Common myeloid progenitor, CD34-positive (primary cell): ENCODE results near the gene SLA2.
"Not testable (repeated sequence)": the region's sequence is repeated elsewhere in the genome, so short reads cannot be mapped to it uniquely, and the experiment has no call there.

ENCODE experiments used
- CTCF ChIA-PET: fragments of 350-600 bp; sonication (Branson Sonifier 250); formaldehyde crosslinking; loops from one replicate; lab custom pipeline; 2021; ENCODE audit warnings: antibody characterized with exemption; lab: Charles Lee
- POLR2A ChIA-PET: fragments of 350-600 bp; sonication (Branson Sonifier 250); formaldehyde crosslinking; loops from one replicate; lab custom pipeline; 2021; ENCODE audit warnings: antibody characterized with exemption; lab: Charles Lee
- DNase-seq, 3 donors: peaks; one replicate each; pipeline versions ENCODE4 v3.0.0 to v3.0.0-alpha.2; 2013
- H3K27ac ChIP-seq, 2 experiments: 1 replicate in 1 of 2; 2 replicates in 1 of 2; pipeline ENCODE4 v1.7.0; 2013; ENCODE audit warnings: inconsistent platforms in 2 of 2, low read length in 2 of 2, mild to moderate bottlenecking in 2 of 2, low read depth in 1 of 2, moderate library complexity in 1 of 2; ENCODE audit not compliant: severe bottlenecking in 2 of 2, insufficient read depth in 1 of 2, poor library complexity in 1 of 2
- H3K27me3 ChIP-seq, 5 experiments: replicated peaks in 2 of 5; 1 replicate in 3 of 5; 2 replicates in 2 of 5; pipeline versions ENCODE4 v1.6.1 to v1.7.0; 2013; ENCODE audit warnings: low read length in 4 of 5, mild to moderate bottlenecking in 2 of 5, moderate library complexity in 2 of 5, inconsistent platforms in 1 of 5; ENCODE audit not compliant: insufficient read depth in 5 of 5, control insufficient read depth in 4 of 5
- H3K36me3 ChIP-seq, 4 experiments: 1 replicate in 2 of 4; 2 replicates in 2 of 4; pipeline versions ENCODE4 v1.6.1 to v1.7.0; 2013; ENCODE audit warnings: low read length in 3 of 4, control low read depth in 1 of 4, mild to moderate bottlenecking in 1 of 4; ENCODE audit not compliant: control insufficient read depth in 4 of 4, insufficient read depth in 4 of 4
- H3K4me1 ChIP-seq, 4 experiments: 1 replicate in 3 of 4; 2 replicates in 1 of 4; pipeline versions ENCODE4 v1.6.1 to v1.7.1; 2013; ENCODE audit warnings: low read length in 3 of 4, mild to moderate bottlenecking in 3 of 4, control low read depth in 1 of 4, inconsistent platforms in 1 of 4, moderate library complexity in 1 of 4; ENCODE audit not compliant: control insufficient read depth in 4 of 4, insufficient read depth in 4 of 4; ENCODE audit errors: control extremely low read depth in 1 of 4
- H3K4me3 ChIP-seq, 7 experiments: 1 replicate in 4 of 7; 2 replicates in 3 of 7; pipeline versions ENCODE4 v1.5.1 to v1.7.0; 2013; ENCODE audit warnings: mild to moderate bottlenecking in 7 of 7, low read length in 6 of 7, moderate library complexity in 6 of 7, inconsistent platforms in 2 of 7, low read depth in 2 of 7, control low read depth in 1 of 7; ENCODE audit not compliant: insufficient read depth in 4 of 7, control insufficient read depth in 1 of 7; ENCODE audit errors: extremely low read depth in 1 of 7
- H3K9me3 ChIP-seq, 5 experiments: 1 replicate in 4 of 5; 2 replicates in 1 of 5; pipeline versions ENCODE4 v1.6.1 to v1.7.1; 2013; ENCODE audit warnings: low read length in 4 of 5, mild to moderate bottlenecking in 2 of 5, inconsistent platforms in 1 of 5, low read depth in 1 of 5, moderate library complexity in 1 of 5; ENCODE audit not compliant: control insufficient read depth in 4 of 5, insufficient read depth in 2 of 5; ENCODE audit errors: control extremely low read depth in 1 of 5
- WGBS: methylation state at CpG from one replicate; pipeline ENCODE4 v1.1.5; 2013; ENCODE audit not compliant: insufficient coverage; 5-methylcytosine and 5-hydroxymethylcytosine counted together

Gene SLA2

GRCh38 chr20:36641506-36641843 is 4.5 kb downstream of the SLA2 start:
- no peak for DNase-seq
- Histone ChIP-seq H3K27ac (no peak overlapping the region), H3K27me3 (no peaks in the 10 kb centered on the region), H3K4me3 (no peak overlapping the region), H3K36me3 (peaks cover 2 to 26% (median 17%) of the 10 kb centered on the region in 4 experiments), H3K4me1 (peaks cover 8 to 45% (median 38%) of the 10 kb centered on the region in 4 experiments), H3K9me3 (no peaks in the 10 kb centered on the region)
- ChIA-PET POLR2A (no interaction called here), CTCF (interaction anchor here (1.4 to 2.1 kb wide), 2 partner anchors 27 to 29 kb away, joined by 3 to 8 read pairs; no protein-coding TSS in a partner anchor)
- WGBS: 92% methylated on average over 2 of the region's 3 CpGs

DNA sequence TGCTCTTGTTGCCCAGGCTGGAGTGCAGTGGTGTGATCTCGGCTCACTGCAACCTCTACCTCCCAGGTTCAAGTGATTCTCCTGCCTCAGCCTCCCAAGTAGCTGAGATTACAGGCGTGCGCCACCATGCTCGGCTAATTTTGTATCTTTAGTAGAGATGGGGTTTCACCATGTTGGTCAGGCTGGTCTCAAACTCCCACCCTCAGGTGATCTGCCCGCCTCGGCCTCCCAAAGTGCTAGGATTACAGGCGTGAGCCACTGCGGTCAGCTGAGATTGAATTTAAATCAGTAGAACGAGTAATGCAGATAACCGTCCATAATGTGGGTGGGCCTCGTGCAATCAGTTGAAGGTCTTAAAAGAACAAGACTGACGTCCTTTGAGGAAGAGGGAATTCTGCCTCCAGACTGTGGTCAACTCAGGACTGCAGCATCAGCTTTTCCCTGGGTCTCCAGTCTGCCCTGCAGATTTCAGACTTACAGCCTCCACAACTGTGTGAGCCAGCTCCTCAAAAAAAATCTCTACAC is 7.1 kb downstream of the SLA2 start:
- 92% methylated on average over 9 of the region's 12 CpGs for WGBS
- H3K9me3 ChIP-seq, H3K27me3 ChIP-seq, DNase-seq, POLR2A ChIA-PET, H3K4me3 ChIP-seq, H3K27ac ChIP-seq: not testable (repeated sequence)
- Histone ChIP-seq H3K36me3 (peaks cover 2 to 41% (median 30%) of the 10 kb centered on the region in 4 experiments), H3K4me1 (peaks cover 0 to 23% (median 14%) of the 10 kb centered on the region in 4 experiments)
- CTCF ChIA-PET: interaction anchor here (0.6 kb wide), 2 partner anchors 35 to 525 kb away, joined by 3 read pairs; no protein-coding TSS in a partner anchor

- no peaks in the 10 kb centered on the region for H3K9me3 ChIP-seq
- peaks cover 6 to 55% (median 39%) of the 10 kb centered on the region in 4 experiments for H3K36me3 ChIP-seq
- no peak for DNase-seq
- peaks cover 3 to 22% (median 15%) of the 10 kb centered on the region in 4 experiments for H3K4me1 ChIP-seq
- H3K27me3 ChIP-seq: no peaks in the 10 kb centered on the region
- 93% methylated on average over 10 of the region's 11 CpGs for WGBS
- H3K4me3 ChIP-seq: no peak overlapping the region
- POLR2A ChIA-PET: no interaction called here
- CTCF ChIA-PET: interaction anchor here (0.7 to 7.7 kb wide), 3 partner anchors 11 to 22 kb away, joined by 3 to 55 read pairs (median 29); partner anchors contain the start of gene SLA2
- H3K27ac ChIP-seq: no peak overlapping the region
Measured at GRCh38 chr20:36634342-36634741, 11.7 kb downstream of the SLA2 start.

GRCh38 chr20:36633285-36633772 is 12.7 kb downstream of the SLA2 start:
- H3K27ac ChIP-seq: no peak overlapping the region
- CTCF ChIA-PET: interaction anchor here (1.3 to 7.7 kb wide), 3 partner anchors 12 to 35 kb away, joined by 3 to 55 read pairs (median 29); partner anchors contain the start of gene SLA2

GRCh38 chr20:36632487-36633284 is 13.3 kb downstream of the SLA2 start:
- peaks cover 3 to 32% (median 16%) of the 10 kb centered on the region in 4 experiments for H3K4me1 ChIP-seq
- H3K9me3 ChIP-seq: no peaks in the 10 kb centered on the region
- CTCF ChIA-PET: interaction anchor here (0.6 to 7.7 kb wide), 5 partner anchors 12 to 35 kb away, joined by 3 to 55 read pairs (median 4); partner anchors contain the start of gene SLA2
- no peak for DNase-seq
- H3K36me3 ChIP-seq: peaks cover 6 to 57% (median 34%) of the 10 kb centered on the region in 4 experiments
- 94% methylated on average over 13 of the region's 14 CpGs for WGBS
- H3K27me3 ChIP-seq: no peaks in the 10 kb centered on the region
- POLR2A ChIA-PET: no interaction called here
- H3K4me3 ChIP-seq: no peak overlapping the region
- no peak overlapping the region for H3K27ac ChIP-seq

More at GRCh38 chr20:36633285-36633772, 12.7 kb downstream of the SLA2 start:
- Histone ChIP-seq H3K4me3 (no peak overlapping the region), H3K27me3 (no peaks in the 10 kb centered on the region), H3K9me3 (no peaks in the 10 kb centered on the region), H3K36me3 (peaks cover 6 to 50% (median 34%) of the 10 kb centered on the region in 4 experiments), H3K4me1 (peaks cover 3 to 30% (median 16%) of the 10 kb centered on the region in 4 experiments)
- 100% methylated on average over 4 of the region's 9 CpGs for WGBS
- DNase-seq: no peak
- POLR2A ChIA-PET: interaction anchor here (0.6 to 0.7 kb wide), 2 partner anchors 9 to 48 kb away, joined by 3 read pairs; no protein-coding TSS in a partner anchor

- ChIA-PET CTCF (interaction anchor here (0.8 to 7.7 kb wide), 4 partner anchors 13 to 36 kb away, joined by 3 to 55 read pairs (median 16); partner anchors contain the start of gene SLA2), POLR2A (no interaction called here)
- Histone ChIP-seq H3K27me3 (no peaks in the 10 kb centered on the region), H3K36me3 (peaks cover 6 to 62% (median 37%) of the 10 kb centered on the region in 4 experiments), H3K9me3 (no peaks in the 10 kb centered on the region), H3K4me3 (no peak overlapping the region), H3K27ac (no peak overlapping the region), H3K4me1 (peaks cover 3 to 32% (median 16%) of the 10 kb centered on the region in 4 experiments)
- no peak for DNase-seq
- WGBS: 100% methylated on average over 3 of the region's 3 CpGs
Measured at GRCh38 chr20:36632147-36632486, 13.9 kb downstream of the SLA2 start.
